ENCODE measurements around the gene DNAJC16. TPM values are rescaled to one million over a fixed set of nuclear protein-coding genes. Genes with fewer than 3 reads are reported as not detected.

DNAJC16 gene
- polyA plus RNA-seq, 1 donor (not counting 4 experiments of a cell fraction or from before 2014, with no cell fraction given) = 13.7 TPM

GRCh38 chr1:15568387-15569073 is 41.9 kb downstream of the DNAJC16 start:
- Histone ChIP-seq H3K4me3 (ENCODE audit: control insufficient read depth in 2 of 3, extremely low read depth in 1 of 3, insufficient read depth in 2 of 3, low read depth in 1 of 3, low read length in 3 of 3) (no peak overlapping the region), H3K36me3 (ENCODE audit: control insufficient read depth in 2 of 2, extremely low read depth in 1 of 2, insufficient read depth in 2 of 2, low read length in 2 of 2) (peaks cover 21 to 34% of the 10 kb centered on the region in 2 experiments), H3K9ac (ENCODE audit: control insufficient read depth, extremely low read depth, insufficient read depth, low read length) (no peak overlapping the region), H4K20me1 (ENCODE audit: control insufficient read depth, extremely low read depth, insufficient read depth, low read length) (no peaks in the 10 kb centered on the region), H3K4me1 (ENCODE audit: control insufficient read depth, extremely low read depth, insufficient read depth, low read length) (no peaks in the 10 kb centered on the region), H3K4me2 (ENCODE audit: control insufficient read depth, extremely low read depth, insufficient read depth, low read depth, low read length) (no peak overlapping the region), H3K27ac (ENCODE audit: control insufficient read depth, insufficient read depth, low read length) (no peak overlapping the region), H3K9me1 (ENCODE audit: control insufficient read depth, extremely low read depth, insufficient read depth, low read length) (no peaks in the 10 kb centered on the region), H3K27me3 (ENCODE audit: control insufficient read depth, extremely low read depth, insufficient read depth, low read length) (no peaks in the 10 kb centered on the region), H3K9me3 (ENCODE audit: control insufficient read depth, low read depth, low read length) (no peaks in the 10 kb centered on the region), H3K79me2 (ENCODE audit: control insufficient read depth, insufficient read depth, low read length) (no peaks in the 10 kb centered on the region), H2AFZ (ENCODE audit: control insufficient read depth, low read length) (no peak overlapping the region)
- FAIRE-seq = no peak
- TF ChIP-seq CTCF (optimal IDR thresholded peaks at IDR 0.05 in 1 of 3, IDR thresholded peaks at IDR 0.05 in 1 of 3, conservative IDR thresholded peaks at IDR 0.05 in 1 of 3; ENCODE audit: extremely low read depth in 1 of 3, insufficient read depth in 2 of 3, low read length in 3 of 3) (no peak), EZH2 (IDR thresholded peaks at IDR 0.05; ENCODE audit: low read length) (no peak)
- dilution Hi-C loops (cut with MboI; ENCODE audit: extremely low pct_ligation_motif_present, low sequenced_read_pairs) = no loop called here
- no peak for DNase-seq (ENCODE audit: low read depth, low spot score)

DNA sequence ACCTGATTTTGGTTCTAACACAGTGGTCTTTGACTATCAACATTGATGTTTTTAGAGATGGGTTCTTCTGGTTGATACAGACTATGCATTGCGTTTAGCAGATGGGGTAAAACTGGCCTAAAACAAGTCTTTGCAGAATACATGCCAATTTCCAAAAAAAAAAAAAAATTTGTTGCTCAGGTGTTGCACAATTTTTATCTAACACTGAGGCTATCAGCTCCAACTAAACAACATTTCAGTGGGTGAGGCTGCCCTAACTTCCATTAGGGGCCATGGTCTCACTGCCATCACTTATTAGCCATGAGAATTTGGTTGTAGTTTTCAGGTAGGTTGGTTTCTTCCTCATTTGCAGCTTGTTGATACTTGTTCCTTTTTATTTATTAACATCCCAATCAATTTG is 44.2 kb downstream of the DNAJC16 start:
- H3K36me3 ChIP-seq (ENCODE audit: control insufficient read depth in 2 of 2, extremely low read depth in 1 of 2, insufficient read depth in 2 of 2, low read length in 2 of 2) = peaks cover 16 to 25% of the 10 kb centered on the region in 2 experiments

More for the DNA sequence above, 44.2 kb downstream of the DNAJC16 start:
- TF ChIP-seq CTCF (optimal IDR thresholded peaks at IDR 0.05 in 1 of 3, IDR thresholded peaks at IDR 0.05 in 1 of 3, conservative IDR thresholded peaks at IDR 0.05 in 1 of 3; ENCODE audit: extremely low read depth in 1 of 3, insufficient read depth in 2 of 3, low read length in 3 of 3) (no peak), EZH2 (IDR thresholded peaks at IDR 0.05; ENCODE audit: low read length) (no peak)
- H3K27me3 ChIP-seq (ENCODE audit: control insufficient read depth, extremely low read depth, insufficient read depth, low read length) = no peaks in the 10 kb centered on the region
- no peak overlapping the region for H3K4me3 ChIP-seq (ENCODE audit: control insufficient read depth in 2 of 3, extremely low read depth in 1 of 3, insufficient read depth in 2 of 3, low read depth in 1 of 3, low read length in 3 of 3)
- no peak overlapping the region for H3K4me2 ChIP-seq (ENCODE audit: control insufficient read depth, extremely low read depth, insufficient read depth, low read depth, low read length)
- no peak overlapping the region for H2AFZ ChIP-seq (ENCODE audit: control insufficient read depth, low read length)
- H3K4me1 ChIP-seq (ENCODE audit: control insufficient read depth, extremely low read depth, insufficient read depth, low read length) = no peaks in the 10 kb centered on the region
- DNase-seq (ENCODE audit: low read depth, low spot score) (no peak), FAIRE-seq (no peak)
- H4K20me1 ChIP-seq (ENCODE audit: control insufficient read depth, extremely low read depth, insufficient read depth, low read length) = no peaks in the 10 kb centered on the region
- no peaks in the 10 kb centered on the region for H3K9me3 ChIP-seq (ENCODE audit: control insufficient read depth, low read depth, low read length)
- no peaks in the 10 kb centered on the region for H3K79me2 ChIP-seq (ENCODE audit: control insufficient read depth, insufficient read depth, low read length)
- H3K9me1 ChIP-seq (ENCODE audit: control insufficient read depth, extremely low read depth, insufficient read depth, low read length) = no peaks in the 10 kb centered on the region
- H3K9ac ChIP-seq (ENCODE audit: control insufficient read depth, extremely low read depth, insufficient read depth, low read length) = no peak overlapping the region
- no peak overlapping the region for H3K27ac ChIP-seq (ENCODE audit: control insufficient read depth, insufficient read depth, low read length)
- dilution Hi-C loops (cut with MboI; ENCODE audit: extremely low pct_ligation_motif_present, low sequenced_read_pairs) = no loop called here

All from keratinocyte (primary cell).